Hindlimb muscle (tissue), 1 donor: ENCODE data around the gene VPS37C. TPM values are rescaled to one million over a fixed set of nuclear protein-coding genes. Genes with fewer than 3 reads are reported as not detected.
"Not testable (repeated sequence)": the region's sequence is repeated elsewhere in the genome, so short reads cannot be mapped to it uniquely, and the experiment has no call there.

ENCODE experiments used
- DNase-seq: peaks from one replicate; pipeline ENCODE4 v3.0.0-alpha.2; 2013
- polyA plus RNA-seq: library from polyadenylated mRNA; unstranded; fragments of 120-200 nt; gene quantifications from one replicate; pipeline ENCODE4 v1.2.1, GENCODE V29; 2013; ENCODE audit not compliant: insufficient read length

Gene VPS37C
- polyA plus RNA-seq, 1 donor = 22.0 TPM

DNA sequence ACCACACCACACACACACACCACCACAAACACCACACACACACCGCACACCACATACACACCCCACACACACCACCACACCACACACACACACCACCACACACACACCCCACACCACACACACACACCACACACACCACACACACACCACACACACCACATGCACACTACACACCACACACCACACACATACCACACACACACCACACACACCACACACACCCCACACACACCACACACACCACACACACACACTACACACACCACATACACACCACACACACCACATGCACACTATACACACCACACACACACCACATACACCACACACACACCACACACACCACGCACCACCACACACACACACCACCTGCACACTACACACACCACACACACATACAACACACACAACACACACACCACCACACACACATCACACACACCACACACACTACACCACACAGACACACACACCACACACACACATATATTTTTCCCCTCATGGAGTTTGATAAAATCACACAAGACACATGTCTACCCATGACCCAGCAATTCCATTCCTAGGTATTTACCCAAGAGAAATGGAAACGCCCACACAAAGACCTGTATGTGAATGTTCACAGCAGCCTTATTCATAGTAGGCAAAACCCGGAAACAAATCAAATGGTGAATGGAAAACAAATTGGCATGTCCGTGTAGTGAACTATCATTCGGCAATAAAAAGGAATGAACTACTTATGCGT, 44.6 kb downstream of the VPS37C start:
- DNase-seq = no peak

DNA sequence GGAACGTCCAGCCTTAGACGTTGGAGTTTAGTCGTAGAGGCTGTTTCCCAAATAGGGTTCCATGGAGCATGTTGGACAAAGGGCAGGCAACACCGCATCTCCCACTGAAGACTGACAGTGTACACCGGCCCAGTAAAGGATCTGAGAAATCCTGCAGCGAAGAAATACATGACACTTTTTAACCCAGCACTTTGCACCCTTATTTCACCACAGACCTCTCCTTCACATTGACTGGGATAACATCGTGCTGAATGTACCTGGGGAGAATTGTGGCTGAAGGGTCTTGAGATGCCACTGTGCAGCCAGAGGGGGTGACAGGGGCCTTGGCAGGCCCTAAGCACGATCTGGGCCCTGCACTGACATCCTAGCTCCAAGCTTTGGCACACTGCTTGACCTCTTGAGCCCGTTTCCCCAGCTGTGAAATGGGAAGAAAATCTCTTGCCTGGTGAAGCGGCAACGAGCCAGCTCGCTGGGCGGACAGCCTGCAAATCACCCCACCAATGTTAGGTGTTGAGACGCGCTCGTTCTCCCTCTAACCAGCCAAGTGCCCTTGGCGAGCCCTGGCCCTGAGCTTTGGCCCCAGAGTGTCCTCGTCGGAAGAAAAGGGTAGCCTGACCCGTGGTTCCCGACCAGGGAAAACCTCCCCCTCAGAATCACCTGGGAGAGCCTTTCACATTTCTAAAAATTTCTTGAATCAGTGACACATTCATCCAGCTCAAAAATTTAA, 45.6 kb downstream of the VPS37C start:
- no peak for DNase-seq

DNA sequence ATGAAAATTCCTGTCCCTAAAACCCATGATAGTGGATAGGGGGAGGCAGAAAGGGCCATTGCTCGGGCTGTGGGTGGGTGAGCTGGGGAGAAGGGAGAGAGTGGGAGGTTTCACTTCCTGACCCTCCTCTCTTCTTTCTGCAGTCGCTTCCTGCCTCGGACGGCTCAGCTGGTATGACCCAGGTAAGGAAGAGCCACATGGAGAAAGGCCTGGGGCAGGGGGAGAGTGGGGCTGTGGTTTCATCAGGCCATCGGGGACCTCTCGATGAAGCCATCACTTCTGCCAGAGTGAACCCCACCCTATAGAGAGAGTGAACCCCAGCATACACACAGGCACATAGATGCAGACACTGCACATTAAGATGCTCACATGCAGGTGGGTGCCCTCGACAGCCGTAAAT, 46.3 kb downstream of the VPS37C start:
- no peak for DNase-seq

DNA sequence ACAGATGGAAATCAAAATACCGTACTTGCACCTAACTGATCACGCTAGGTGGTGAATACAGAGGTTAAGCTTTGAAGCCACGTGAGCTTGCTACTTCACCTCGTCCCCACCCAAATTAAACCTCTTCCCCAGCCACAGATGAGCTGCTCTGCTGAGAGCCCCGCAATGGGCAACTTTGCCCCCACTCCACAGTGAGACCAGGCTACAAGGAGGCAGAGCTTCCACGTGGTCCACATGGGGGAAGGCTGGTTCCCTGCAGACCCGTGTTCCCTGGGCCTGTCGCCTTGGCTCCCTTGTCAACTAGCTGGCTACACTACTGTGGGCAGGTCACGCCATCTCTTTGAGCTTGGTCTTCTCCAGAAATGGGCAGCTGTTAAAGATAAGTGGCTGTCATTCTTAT, 48.0 kb downstream of the VPS37C start:
- no peak for DNase-seq

DNA sequence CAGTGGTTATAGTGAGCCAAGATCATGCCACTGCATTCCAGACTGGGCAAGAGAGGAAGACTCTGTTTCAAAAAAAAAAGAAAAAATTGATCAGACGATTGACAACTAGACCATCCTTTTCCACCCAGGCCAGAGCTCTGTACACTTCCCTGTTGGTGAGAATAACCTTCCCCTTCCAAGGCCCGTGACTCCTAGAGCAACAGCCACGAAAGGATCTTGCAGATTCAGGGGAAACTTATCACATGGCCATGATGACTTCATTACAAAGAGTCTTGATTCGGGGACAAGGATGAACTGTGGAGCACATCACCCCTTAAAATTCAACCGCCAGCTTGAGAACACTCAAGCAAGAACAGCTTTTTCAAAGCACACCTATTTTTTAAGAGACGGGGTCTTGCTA, 48.7 kb downstream of the VPS37C start:
- DNase-seq = no peak

DNA sequence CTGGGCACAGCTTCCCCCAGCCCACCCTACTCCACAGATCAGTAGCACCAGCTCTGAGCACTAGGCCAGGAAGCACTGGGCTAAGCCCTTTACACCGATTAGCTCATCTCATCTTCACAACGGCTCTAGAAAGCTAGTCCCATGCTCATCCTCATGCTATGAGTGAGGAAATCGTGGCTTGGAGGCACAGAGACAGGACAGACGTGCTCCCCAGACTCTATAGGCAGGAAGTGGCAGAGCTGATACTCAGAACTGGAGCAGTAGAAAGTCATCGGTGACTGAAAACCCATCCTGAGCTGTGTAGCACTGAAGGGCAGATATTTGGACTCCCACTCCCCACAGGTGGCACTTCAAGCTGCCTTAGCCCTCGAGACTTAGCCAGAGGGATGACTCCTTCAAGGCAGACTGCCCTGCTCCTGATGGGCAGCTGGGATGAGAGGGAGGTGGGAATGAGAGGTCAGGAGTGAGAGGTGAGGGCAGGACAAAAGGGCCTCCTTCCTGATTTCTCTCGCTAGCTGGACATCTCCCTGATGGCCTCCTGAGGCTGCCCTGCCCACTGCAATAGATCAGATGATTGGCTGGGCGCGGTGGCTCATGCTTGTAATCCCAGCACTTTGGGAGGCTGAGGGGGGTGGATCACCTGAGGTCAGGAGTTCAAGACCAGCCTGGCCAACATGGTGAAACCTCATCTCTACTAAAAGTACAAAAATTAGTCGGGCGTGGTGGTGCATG, 49.3 kb downstream of the VPS37C start:
- DNase-seq = no peak

DNA sequence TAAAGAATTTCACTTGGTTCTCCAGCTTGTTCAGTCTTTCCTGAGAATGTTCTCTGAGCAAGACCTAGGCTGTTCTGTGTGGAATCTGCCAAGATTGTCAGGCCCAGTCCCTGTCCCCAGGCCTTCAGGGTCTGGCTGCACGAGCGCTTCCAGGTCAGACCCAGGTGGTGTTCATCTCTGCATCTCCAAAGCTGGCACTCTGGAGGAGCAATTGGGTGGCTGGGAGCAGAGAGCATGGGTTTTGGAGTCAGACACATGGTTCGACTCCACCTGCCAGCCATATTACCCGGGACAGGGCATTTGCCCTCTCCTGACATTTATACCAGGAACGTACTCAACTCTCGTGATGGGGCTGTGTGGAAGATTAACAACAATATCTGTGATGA, 50.2 kb downstream of the VPS37C start:
- no peak for DNase-seq

DNA sequence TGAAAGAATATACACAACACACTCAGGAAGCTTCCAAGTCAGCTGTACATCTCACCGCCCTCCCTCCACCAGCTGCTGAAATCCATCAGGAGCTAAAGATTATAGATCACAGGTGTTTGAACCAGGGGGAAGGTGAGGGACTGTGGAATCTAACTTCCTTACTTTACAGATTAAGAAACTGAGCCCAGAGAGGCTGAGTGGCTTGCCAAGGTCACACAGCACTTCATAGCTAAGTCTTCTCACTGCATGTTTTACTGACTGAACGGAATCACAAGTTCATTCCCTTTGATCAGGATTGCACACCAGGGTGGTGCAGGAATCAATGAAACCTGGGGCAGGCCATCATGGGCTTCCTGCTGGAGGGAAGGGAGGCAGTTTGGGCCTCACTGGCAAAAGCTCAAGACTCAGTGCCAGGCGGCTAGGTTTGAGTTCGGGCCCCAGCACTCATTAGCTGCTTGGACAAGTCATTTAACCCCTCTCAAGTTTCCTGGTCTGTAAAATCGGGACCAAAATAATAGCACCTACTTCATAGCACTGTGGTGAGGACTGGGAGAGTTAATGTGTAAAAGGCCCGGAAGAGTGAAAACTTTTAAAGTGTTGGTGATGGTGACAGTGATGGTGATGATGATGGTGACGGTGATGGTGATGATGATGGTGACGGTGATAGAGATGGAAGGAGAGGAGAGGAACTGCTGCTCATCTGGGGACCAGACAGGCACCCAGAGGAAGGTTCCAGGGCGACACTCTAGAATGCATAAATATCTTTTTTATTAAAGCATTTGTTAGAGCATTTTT, 50.8 kb downstream of the VPS37C start:
- DNase-seq = no peak

DNA sequence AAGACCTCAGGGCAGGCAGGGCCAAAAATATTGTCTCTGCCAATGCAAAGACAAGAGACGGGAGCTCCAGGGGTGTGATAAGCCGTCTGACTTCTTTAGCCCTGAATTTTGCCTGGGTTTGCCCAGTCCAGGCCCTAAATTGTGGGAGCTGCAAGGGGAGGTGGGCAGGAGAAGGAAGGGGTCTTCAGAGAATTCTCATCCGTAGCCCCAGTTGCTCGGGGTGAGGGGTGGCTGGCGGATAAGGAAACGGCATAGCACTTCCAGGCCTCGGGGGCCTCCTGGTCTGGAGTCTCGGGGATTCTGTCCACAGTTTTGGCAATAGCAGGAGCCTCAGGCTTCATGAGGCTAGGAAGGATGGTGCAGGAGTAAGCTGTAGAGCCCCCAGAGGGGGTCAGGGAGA, 51.6 kb downstream of the VPS37C start:
- DNase-seq = no peak

DNA sequence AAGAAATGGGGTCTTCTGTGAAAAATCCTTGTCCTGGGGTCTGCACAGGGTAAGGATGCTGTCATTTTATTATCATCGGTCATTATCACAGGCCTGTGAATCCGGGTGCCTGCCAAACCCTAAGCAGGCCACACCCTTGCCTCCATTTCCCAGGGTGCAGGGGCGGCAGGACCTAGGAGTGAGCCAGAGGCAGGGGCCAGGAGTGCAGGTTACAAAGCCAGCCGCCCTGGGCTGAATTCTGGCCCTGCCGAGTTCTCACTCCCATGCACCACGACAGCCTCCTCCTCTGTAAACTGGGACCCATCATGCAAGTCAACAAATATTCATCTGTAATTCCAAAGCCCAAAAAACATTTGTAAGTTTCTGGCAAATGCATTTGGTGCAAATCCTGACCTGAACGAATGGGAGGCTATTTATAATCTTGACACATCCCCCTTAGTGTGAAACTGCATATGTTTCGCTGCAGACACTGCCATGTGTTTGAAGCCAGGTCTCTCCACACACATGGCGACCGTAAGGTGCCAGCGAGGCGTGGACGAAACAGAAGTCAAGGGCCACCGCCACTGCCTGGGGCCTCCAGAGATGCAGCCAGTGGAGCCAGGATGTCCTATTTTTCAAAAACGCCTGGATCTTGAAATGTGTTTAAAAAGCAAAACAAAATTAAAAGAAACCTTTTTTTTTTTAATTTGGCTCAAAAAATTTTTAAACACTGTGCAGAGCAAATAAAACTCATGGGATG, 52.2 kb downstream of the VPS37C start:
- DNase-seq = no peak

DNA sequence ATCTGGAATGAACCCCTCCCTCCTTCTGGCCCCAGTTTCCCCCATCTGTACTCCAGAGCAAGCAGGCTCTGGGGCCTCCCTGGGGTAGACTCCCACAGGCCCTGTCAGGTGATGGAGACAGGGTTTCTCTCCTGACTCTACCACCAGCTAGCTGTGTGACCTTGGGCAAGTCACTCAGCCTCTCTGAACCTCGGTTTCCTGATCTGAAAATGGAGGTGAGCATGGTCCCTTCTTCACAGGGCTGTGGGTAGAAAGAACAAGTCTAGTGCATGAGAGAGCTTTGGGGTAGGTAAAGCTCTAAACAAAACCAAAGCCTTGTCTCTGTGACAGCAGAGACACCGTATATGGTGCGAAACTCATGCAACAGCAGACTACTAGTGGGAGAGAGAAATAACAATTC, 53.3 kb downstream of the VPS37C start:
- DNase-seq = no peak

DNA sequence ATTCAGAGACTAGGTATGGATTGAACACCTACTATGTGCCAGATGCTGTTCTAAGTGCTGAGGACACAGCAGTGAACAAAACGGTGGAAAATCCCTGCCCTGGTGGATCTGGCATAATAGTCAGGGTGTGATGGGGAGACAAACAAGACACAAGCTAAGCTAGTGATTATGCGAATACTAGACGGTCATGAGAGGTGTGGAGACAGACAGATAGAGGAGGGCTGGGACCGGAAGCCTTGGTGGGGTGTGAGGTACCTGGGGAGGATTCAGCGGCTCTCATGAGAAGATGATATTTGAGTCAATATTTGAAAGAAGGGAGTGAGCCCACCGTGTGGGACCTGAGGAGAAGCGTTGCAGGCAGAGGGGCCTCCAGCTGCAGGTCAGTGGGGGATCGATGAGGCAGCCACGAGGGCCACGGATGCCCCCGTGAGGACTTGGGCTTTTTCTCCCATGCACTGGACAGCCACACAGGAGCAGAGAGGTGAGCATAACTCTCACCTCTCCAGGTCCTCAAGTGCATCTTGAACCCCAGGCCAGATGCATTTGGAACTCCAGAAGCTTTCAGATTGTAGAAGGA, 54.2 kb downstream of the VPS37C start:
- DNase-seq = no peak

DNA sequence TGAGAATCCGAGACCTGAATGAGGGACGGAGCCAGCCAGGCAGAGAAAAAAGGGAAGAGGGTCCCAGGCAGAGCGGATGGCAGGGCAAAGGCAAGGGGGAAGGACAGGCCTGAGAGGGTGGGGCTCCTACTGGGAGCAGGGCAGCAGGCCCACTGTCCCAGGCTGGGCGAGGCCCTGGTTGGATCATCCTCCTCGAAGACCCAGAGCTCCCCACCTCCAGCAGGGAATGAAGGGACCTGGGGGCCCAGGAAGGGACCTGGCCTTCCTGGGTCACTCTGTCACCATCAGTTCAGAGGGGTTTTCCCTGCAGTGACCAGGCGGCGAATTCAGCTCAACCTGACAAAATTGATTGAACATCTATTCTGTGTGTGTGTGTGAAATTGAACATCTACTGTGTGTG, 54.9 kb downstream of the VPS37C start:
- DNase-seq = no peak

DNA sequence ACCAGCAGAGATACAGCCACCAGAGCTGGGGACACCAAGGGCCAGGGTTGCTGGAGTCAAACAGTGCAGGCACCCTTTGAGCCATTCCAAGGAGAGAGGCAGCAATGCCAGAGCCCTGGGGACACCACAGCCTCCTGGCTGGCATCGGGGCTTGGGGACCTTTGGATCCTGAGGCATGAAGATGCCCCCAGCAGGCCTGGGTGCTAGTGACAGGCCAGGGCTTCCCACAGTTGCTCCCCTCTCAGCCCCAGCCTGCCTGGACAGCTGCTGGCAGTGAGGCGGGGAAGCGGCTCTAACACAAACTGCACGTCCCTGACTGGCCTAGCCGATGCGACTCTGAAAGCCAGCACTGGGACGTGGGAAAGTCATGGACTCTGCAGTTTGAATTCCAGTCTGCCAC, 56.3 kb downstream of the VPS37C start:
- no peak for DNase-seq

DNA sequence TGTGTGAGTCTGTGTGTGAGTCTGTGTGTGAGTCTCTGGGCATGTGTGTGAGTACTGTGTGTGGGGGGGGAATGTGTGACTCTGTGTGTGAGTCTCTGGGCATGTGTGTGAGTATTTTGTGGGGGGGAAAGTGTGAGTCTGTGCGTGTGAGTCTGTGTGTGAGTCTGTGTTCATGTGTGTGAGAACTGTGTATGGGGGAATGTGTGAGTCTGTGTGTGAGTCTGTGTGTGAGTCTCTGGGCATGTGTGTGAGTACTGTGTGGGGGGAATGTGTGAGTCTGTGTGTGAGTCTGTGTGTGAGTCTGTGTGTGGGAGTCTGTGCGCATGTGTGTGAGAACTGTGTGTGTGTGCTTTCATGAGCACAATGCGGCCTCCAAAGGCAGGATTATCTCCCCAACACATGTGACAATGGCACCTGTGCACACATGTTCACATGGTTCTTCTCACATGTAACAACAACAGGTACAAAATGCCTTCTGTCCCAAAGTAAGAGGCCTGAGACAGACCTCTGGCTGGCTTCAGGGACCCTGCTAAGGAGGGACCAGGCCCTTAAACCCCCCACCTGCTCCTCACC, 57.3 kb downstream of the VPS37C start:
- DNase-seq = no peak

DNA sequence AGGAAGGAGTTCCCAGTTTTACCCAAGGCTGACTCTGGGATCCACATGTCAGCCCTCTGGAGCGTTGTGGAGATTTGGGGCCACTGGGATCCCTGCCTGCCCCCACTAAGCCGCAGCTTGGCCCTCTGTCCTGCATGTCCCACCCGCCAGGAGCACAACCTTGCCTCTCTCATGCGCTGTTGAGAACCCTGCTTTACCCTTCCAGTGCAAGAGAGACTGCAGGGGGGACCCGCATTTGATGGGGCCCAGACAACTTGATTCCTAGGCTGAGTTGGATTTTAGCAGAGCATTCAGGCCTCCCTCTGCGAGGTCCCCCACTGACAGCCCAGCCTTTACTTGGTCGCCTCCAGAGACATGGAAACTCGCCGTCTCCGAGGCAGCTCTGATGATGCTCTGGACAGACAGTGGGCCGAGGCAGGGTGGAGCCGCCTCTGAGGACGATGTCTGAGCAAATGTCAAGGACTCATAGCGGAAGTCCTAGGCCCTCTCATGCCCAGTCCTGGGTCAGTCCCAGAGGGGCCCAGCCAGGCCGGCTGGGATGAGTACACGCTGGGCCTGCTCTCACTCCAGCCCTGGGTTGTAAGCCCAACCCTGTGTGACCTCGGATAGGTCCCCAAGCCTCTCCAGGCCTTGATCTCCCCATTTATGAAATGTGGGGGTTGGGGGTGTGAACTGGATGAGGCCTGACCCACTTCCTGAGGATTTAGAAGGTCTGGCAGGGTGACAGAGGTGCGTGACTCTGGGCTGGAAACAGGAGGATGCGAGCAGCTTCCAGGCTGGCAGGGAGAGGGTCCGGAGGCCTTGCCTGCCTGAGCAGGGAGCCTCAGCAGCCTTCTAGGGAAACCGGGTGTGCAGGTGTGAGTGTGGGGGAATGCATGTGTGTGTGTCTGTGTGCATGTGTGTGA, 58.3 kb downstream of the VPS37C start:
- no peak for DNase-seq

DNA sequence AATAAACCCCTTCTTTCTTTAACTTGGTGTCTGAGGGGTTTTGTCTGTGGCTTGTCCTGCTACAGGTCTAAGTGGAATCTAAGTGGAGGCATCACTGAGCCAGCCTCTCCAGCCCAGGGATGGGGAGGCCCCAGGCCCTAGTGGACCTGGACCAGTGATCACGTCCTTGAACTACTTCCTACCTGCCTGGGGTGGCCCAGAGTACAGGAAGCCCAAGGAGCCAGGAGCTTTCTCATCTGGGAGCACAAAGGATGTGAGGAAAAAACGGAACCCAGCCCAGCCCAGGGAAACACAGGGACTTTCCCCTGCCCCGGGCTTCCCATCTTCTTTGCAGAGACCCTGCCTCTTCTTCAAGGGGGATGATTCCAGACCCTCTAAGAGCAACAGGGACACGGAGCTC, 62.4 kb downstream of the VPS37C start:
- DNase-seq = no peak

DNA sequence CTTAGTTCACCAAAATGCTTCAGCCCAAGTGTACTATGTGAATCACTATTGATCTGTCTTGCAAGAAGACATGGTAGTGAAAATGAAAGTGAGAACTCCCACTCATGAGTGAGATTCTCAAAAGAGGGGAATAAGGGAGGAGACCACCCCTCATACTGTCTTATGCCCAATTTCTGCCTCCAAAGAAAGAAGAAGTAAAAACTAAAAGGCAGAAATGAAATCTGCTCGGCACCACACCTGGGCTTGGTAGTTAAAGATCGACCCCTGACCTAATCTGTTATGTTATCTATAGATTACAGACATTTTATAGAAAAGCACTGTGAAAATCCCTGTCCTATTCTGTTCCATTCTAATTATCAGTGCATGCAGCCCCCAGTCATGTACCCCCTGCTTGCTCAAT, 63.0 kb downstream of the VPS37C start:
- DNase-seq = not testable (repeated sequence)

DNA sequence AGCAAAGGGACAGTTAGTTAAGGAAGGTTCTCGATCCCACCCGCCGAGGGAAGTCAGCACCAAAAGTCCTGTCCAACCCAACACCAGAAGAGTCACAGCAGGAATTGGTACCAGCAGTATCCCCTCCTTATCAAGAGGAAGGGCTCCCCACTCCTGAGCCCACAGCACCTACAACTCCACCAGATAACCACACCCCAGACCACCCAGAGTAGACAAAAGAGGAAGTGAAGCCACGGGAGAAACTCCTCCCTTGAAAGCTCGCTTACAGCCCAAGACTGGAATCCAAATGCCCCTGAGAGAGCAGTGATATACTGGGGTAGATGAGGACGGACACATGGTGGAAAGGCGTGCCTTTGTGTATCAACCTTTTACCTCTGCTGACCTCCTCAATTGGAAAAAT, 66.2 kb downstream of the VPS37C start:
- DNase-seq = no peak

DNA sequence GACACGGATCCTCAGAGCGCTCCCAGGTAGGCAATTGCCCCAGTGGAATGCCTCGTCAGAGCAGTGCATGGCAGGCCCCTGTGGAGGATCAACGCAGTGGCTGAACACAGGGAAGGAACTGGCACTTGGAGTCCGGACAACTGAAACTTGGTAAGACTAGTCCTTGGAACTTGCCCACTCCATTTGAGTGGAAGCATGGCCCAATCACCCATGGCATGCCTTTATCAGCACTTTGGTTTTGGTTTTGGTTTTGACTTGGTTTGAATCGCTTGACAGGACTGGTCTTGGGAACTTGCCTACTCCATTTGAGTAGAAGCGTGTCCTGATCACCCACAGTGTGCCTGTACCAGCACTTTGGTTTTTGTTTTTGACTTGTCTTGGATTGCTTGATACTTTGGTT, 67.1 kb downstream of the VPS37C start:
- DNase-seq = not testable (repeated sequence)
